ENCODE results near the gene FOCAD. TPM values are rescaled to one million over a fixed set of nuclear protein-coding genes. Genes with fewer than 3 reads are reported as not detected.

Gene FOCAD
- total and polyA plus RNA-seq, 2 of the 8 experiments (the other 6 are each of a cell fraction or from before 2014, with no cell fraction given) = 22.0 to 38.4 TPM

GRCh38 chr9:20884985-20885593 lies 201.0 kb downstream of the FOCAD start:
- peak; percentile 7 to 66 for DNase-seq (ENCODE audit: low read depth in 1 of 2, low spot score in 2 of 2)
- POLR2A ChIA-PET (ENCODE audit: partially characterized antibody) = no interaction called here
- Histone ChIP-seq H4K5ac (ENCODE audit: insufficient read length, low read depth, low read length) (no peak overlapping the region), H3K27me3 (replicated peaks in 1 of 4; ENCODE audit: control insufficient read depth in 3 of 4, extremely low read depth in 1 of 4, insufficient read depth in 3 of 4, low read length in 3 of 4) (no peaks in the 10 kb centered on the region), H3K4me1 (replicated peaks in 1 of 4; ENCODE audit: control insufficient read depth in 3 of 4, insufficient read depth in 4 of 4, low read length in 3 of 4) (no peaks in the 10 kb centered on the region), H3K79me2 (ENCODE audit: control insufficient read depth in 1 of 2, insufficient read depth in 2 of 2, low read length in 2 of 2) (no peaks in the 10 kb centered on the region), H3K56ac (replicated peaks; ENCODE audit: insufficient read length, low read depth, low read length) (no peak overlapping the region), H3K4me3 (ENCODE audit: extremely low read depth in 1 of 4, insufficient read depth in 2 of 4, low read depth in 3 of 4, low read length in 4 of 4) (no peak overlapping the region), H3K14ac (ENCODE audit: insufficient read length) (no peak overlapping the region), H2AK5ac (ENCODE audit: low read depth, low read length) (no peak overlapping the region), H2AFZ (ENCODE audit: low read length) (no peak overlapping the region), H3K9me3 (ENCODE audit: insufficient read depth in 2 of 2, low read depth in 1 of 2, low read length in 1 of 2) (no peaks in the 10 kb centered on the region), H3K23ac (ENCODE audit: insufficient read length) (no peak overlapping the region), H3K27ac (ENCODE audit: low read depth, low read length) (no peak overlapping the region), H3K79me1 (ENCODE audit: low read depth, low read length) (no peaks in the 10 kb centered on the region), H3K18ac (ENCODE audit: extremely low read depth, low read length) (no peak overlapping the region), H2BK120ac (replicated peaks; ENCODE audit: low read depth, low read length) (no peak overlapping the region), H2BK12ac (ENCODE audit: low read depth, low read length) (no peak overlapping the region), H3K36me3 (ENCODE audit: control insufficient read depth in 2 of 4, insufficient read depth in 4 of 4, low read length in 3 of 4) (peaks cover 0 to 16% (median 0%) of the 10 kb centered on the region in 4 experiments; a peak in 3 of 8 replicates), H2BK15ac (ENCODE audit: low read length) (no peak overlapping the region), H2BK20ac (ENCODE audit: low read length) (no peak overlapping the region), H2BK5ac (ENCODE audit: low read depth, low read length) (no peak overlapping the region), H4K20me1 (replicated peaks in 1 of 2; ENCODE audit: control insufficient read depth in 1 of 2, insufficient read depth in 2 of 2, low read length in 2 of 2) (no peaks in the 10 kb centered on the region), H3K4ac (replicated peaks; ENCODE audit: insufficient read length, low read depth, low read length) (no peak overlapping the region), H3K9ac (replicated peaks in 1 of 4; ENCODE audit: extremely low read depth in 1 of 4, low read depth in 3 of 4, low read length in 3 of 4) (no peak overlapping the region), H4K91ac (replicated peaks; ENCODE audit: insufficient read length, low read length) (no peak overlapping the region), H3K23me2 (ENCODE audit: low read depth, low read length) (no peaks in the 10 kb centered on the region), H4K8ac (ENCODE audit: extremely low read depth, insufficient read depth, low read length) (no peak overlapping the region), H3K4me2 (ENCODE audit: insufficient read depth in 1 of 2, low read depth in 2 of 2, low read length in 2 of 2) (no peak overlapping the region)
- 67% methylated on average over 5 of the region's 5 CpGs; no CpG with 5 or more reads in 1 of the 2 experiments for WGBS, 2 experiments (ENCODE audit: extremely low coverage in 1 of 2, insufficient coverage in 1 of 2, insufficient read length in 1 of 2, insufficient replicate concordance in 2 of 2, low coverage in 1 of 2, low lambda C conversion rate in 2 of 2, missing lambda C conversion rate in 1 of 2)
- FAIRE-seq = peak; percentile 85
- CTCF ChIA-PET (ENCODE audit: partially characterized antibody) = interaction anchor here (0.7 to 4.2 kb wide), 25 partner anchors 10 to 360 kb away, joined by 3 to 39 read pairs (median 5); no protein-coding TSS in a partner anchor
- TF ChIP-seq CTCF (IDR thresholded peaks at IDR 0.05; ENCODE audit: control extremely low read depth in 1 of 3, insufficient read depth in 1 of 3, low read depth in 1 of 3, low read length in 3 of 3) (peak in 2 of 3 experiments; percentile 52 to 66; a peak in 3 of 4 replicates), PHF8 (conservative IDR thresholded peaks at IDR 0.05; ENCODE audit: low read depth, low read length) (no peak), E2F6 (IDR thresholded peaks at IDR 0.05) (no peak), GTF2F1 (IDR thresholded peaks at IDR 0.05; ENCODE audit: borderline replicate concordance, low read depth, low read length) (no peak), JUND (IDR thresholded peaks at IDR 0.05; ENCODE audit: low read length) (no peak), NANOG (IDR thresholded peaks at IDR 0.05; ENCODE audit: insufficient read depth, low read depth, low read length, poor library complexity, severe bottlenecking) (no peak), RAD21 (IDR thresholded peaks at IDR 0.05 in 1 of 2, conservative IDR thresholded peaks at IDR 0.05 in 1 of 2; ENCODE audit: low read depth in 2 of 2, low read length in 2 of 2) (peak; percentile 45 to 53), SRF (IDR thresholded peaks at IDR 0.05; ENCODE audit: low read depth, low read length) (no peak), EZH2 (IDR thresholded peaks at IDR 0.05; ENCODE audit: low read depth, low read length, severe bottlenecking) (no peak)

All from H1 (cell line).